Measurements from ENCODE around the gene CDHR3.

DNA sequence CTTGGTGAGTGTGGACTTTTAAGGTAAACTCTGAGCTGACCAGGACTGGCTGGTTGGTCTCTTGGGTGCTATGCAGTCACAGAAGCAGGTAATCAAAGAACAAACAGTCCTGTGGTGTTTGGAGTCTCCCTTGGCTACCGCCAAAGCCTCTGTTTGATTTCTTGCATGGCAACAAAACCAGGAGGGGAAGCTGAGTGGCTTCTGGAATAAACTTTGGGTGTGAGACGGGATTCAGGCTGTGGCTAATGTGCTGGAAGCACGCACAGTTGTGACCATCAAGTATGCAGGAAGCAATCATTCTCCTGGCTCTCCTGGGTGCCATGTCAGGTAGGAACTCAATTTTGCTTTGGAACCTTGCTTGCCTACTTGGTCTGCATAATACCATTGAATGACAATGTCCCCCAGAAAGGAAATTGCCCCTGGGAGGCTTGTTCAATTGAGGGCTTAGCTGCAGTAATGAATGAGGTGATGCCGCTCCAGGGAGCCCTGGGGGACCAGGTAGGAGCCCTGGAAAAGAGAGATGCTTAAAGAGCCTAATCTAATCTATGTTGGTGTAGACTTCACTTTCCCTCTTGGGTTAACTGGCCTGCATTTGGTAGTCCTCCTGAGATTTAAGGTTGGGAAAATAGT is at the start of gene CDHR3:
- TF ChIP-seq, protein P1, sequence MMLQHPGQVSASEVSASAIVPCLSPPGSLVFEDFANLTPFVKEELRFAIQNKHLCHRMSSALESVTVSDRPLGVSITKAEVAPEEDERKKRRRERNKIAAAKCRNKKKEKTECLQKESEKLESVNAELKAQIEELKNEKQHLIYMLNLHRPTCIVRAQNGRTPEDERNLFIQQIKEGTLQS (IDR thresholded peaks at IDR 0.05), result no peak
- TF ChIP-seq FOXA2 (IDR thresholded peaks at IDR 0.05), result no peak
- TF ChIP-seq, protein P2, sequence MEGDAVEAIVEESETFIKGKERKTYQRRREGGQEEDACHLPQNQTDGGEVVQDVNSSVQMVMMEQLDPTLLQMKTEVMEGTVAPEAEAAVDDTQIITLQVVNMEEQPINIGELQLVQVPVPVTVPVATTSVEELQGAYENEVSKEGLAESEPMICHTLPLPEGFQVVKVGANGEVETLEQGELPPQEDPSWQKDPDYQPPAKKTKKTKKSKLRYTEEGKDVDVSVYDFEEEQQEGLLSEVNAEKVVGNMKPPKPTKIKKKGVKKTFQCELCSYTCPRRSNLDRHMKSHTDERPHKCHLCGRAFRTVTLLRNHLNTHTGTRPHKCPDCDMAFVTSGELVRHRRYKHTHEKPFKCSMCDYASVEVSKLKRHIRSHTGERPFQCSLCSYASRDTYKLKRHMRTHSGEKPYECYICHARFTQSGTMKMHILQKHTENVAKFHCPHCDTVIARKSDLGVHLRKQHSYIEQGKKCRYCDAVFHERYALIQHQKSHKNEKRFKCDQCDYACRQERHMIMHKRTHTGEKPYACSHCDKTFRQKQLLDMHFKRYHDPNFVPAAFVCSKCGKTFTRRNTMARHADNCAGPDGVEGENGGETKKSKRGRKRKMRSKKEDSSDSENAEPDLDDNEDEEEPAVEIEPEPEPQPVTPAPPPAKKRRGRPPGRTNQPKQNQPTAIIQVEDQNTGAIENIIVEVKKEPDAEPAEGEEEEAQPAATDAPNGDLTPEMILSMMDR (IDR thresholded peaks at IDR 0.05; ENCODE audit: low read depth, low read length, missing input control), result no peak
- no peak for TF ChIP-seq YY1 (IDR thresholded peaks at IDR 0.05)
- no peak for TF ChIP-seq TAF1 (conservative IDR thresholded peaks at IDR 0.05)
- no peak for TF ChIP-seq SP1 (IDR thresholded peaks at IDR 0.05)
- no peak for TF ChIP-seq HNF4A (conservative IDR thresholded peaks at IDR 0.05)
- TF ChIP-seq, protein P3, sequence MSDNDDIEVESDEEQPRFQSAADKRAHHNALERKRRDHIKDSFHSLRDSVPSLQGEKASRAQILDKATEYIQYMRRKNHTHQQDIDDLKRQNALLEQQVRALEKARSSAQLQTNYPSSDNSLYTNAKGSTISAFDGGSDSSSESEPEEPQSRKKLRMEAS (IDR thresholded peaks at IDR 0.05), result no peak
- TF ChIP-seq RAD21 (IDR thresholded peaks at IDR 0.05), result no peak
- no peak for TF ChIP-seq RXRA (IDR thresholded peaks at IDR 0.05)
- no peak for TF ChIP-seq HNF4G (IDR thresholded peaks at IDR 0.05)

All from liver (tissue), 3 donors.